Measurements from ENCODE around the gene EIF2AK2.
"Not testable (repeated sequence)": the region's sequence is repeated elsewhere in the genome, so short reads cannot be mapped to it uniquely, and the experiment has no call there.

EIF2AK2 gene

GRCh38 chr2:37156857-37157714 is at the start of gene EIF2AK2:
TSS of gene EIF2AK2 (minus strand) at chr2:37156980. CDS start at chr2:37147806, 9,174 bp downstream.
- peak; percentile 69 for DNase-seq

GRCh38 chr2:37205689-37206341 is 49.0 kb upstream of the EIF2AK2 start:
- no peak for DNase-seq

- DNase-seq: not testable (repeated sequence)
These were observed 48.4 kb upstream of the EIF2AK2 start for GRCh38 chr2:37205071-37205661.

GRCh38 chr2:37203708-37204107 is 46.9 kb upstream of the EIF2AK2 start:
- no peak for DNase-seq

GRCh38 chr2:37201766-37202165 is 45.0 kb upstream of the EIF2AK2 start:
- DNase-seq: no peak

- no peak for DNase-seq
These were observed 44.4 kb upstream of the EIF2AK2 start for GRCh38 chr2:37201208-37201607.

- DNase-seq: no peak
These were observed 41.9 kb upstream of the EIF2AK2 start for GRCh38 chr2:37198681-37199065.

- peak; percentile 55 for DNase-seq
These were observed 39.8 kb upstream of the EIF2AK2 start, which contains the start of gene CEBPZOS for GRCh38 chr2:37196320-37197195. TSS of gene CEBPZOS (plus strand) at chr2:37196496. CDS start at chr2:37199705, 3,209 bp downstream.

- not testable (repeated sequence) for DNase-seq
These were observed 39.1 kb upstream of the EIF2AK2 start for GRCh38 chr2:37195862-37196319.

GRCh38 chr2:37192551-37192950 is 35.8 kb upstream of the EIF2AK2 start:
- no peak for DNase-seq

GRCh38 chr2:37191747-37192146 is 35.0 kb upstream of the EIF2AK2 start:
- DNase-seq: no peak

GRCh38 chr2:37191253-37191652 is 34.5 kb upstream of the EIF2AK2 start:
- DNase-seq: no peak

- no peak for DNase-seq
These were observed 33.5 kb upstream of the EIF2AK2 start for GRCh38 chr2:37190290-37190689.

- DNase-seq: no peak
These were observed 32.8 kb upstream of the EIF2AK2 start for GRCh38 chr2:37189452-37190153.

- no peak for DNase-seq
These were observed 31.8 kb upstream of the EIF2AK2 start, which contains the start of gene SULT6B1 for GRCh38 chr2:37188570-37188969. TSS of gene SULT6B1 (minus strand) at chr2:37188670. CDS start at chr2:37188640, 30 bp downstream.

- no peak for DNase-seq
These were observed 25.2 kb upstream of the EIF2AK2 start for GRCh38 chr2:37181726-37182684.

GRCh38 chr2:37180640-37181039 is 23.9 kb upstream of the EIF2AK2 start:
- no peak for DNase-seq

GRCh38 chr2:37180006-37180639 is 23.3 kb upstream of the EIF2AK2 start:
- DNase-seq: no peak

- no peak for DNase-seq
These were observed 17.0 kb upstream of the EIF2AK2 start for GRCh38 chr2:37173741-37174140.

- no peak for DNase-seq
These were observed 14.8 kb upstream of the EIF2AK2 start for GRCh38 chr2:37171624-37171950.

Measured in SHP77 treated with DMSO at 0.1 percent for 48 hours (cell line).